Smooth muscle cell (in vitro differentiated cells): ENCODE measurements around the gene DENND4C. TPM values are rescaled to one million over a fixed set of nuclear protein-coding genes. Genes with fewer than 3 reads are reported as not detected.

Source experiments
- DNase-seq: peaks from one replicate; lab custom pipeline; 2025; ENCODE audit not compliant: unreplicated experiment; lab: John Stamatoyannopoulos, UW
- H2AFZ ChIP-seq: fragments of 200-600 bp; sonication (generic); 2 replicates; pipeline ENCODE4 v1.6.0; 2016; ENCODE audit warnings: antibody characterized with exemption, low read depth, mild to moderate bottlenecking
- H3F3A ChIP-seq: fragments of 200-600 bp; sonication (generic); 2 replicates; pipeline ENCODE4 v1.6.0; 2017; ENCODE audit warnings: antibody characterized with exemption, low read depth
- H3K27ac ChIP-seq: fragments of 200-600 bp; sonication (generic); 2 replicates; pipeline ENCODE4 v1.5.1; 2016; ENCODE audit warnings: low read depth, mild to moderate bottlenecking
- H3K27me3 ChIP-seq: fragments of 200-600 bp; sonication (generic); 2 replicates; pipeline ENCODE4 v1.6.1; 2016; ENCODE audit warnings: low read depth, mild to moderate bottlenecking
- H3K36me3 ChIP-seq: fragments of 200-600 bp; sonication (generic); 2 replicates; pipeline ENCODE4 v1.5.1; 2016; ENCODE audit warnings: low read depth
- H3K4me1 ChIP-seq: fragments of 200-600 bp; sonication (generic); 2 replicates; pipeline ENCODE4 v1.5.1; 2016; ENCODE audit warnings: low read depth
- H3K4me2 ChIP-seq: fragments of 200-600 bp; sonication (generic); 2 replicates; pipeline ENCODE4 v1.6.0; 2016; ENCODE audit warnings: mild to moderate bottlenecking
- H3K4me3 ChIP-seq: fragments of 200-600 bp; sonication (generic); 2 replicates; pipeline ENCODE4 v1.5.1; 2016; ENCODE audit warnings: mild to moderate bottlenecking
- H3K79me2 ChIP-seq: fragments of 200-600 bp; sonication (generic); 2 replicates; pipeline ENCODE4 v1.6.0; 2016; ENCODE audit warnings: low read depth, mild to moderate bottlenecking
- H3K9ac ChIP-seq: fragments of 200-600 bp; sonication (generic); 2 replicates; pipeline ENCODE4 v1.6.0; 2016; ENCODE audit warnings: low read depth
- H3K9me3 ChIP-seq: fragments of 200-600 bp; sonication (generic); replicated peaks from 2 replicates; pipeline ENCODE4 v1.5.1; 2016; ENCODE audit warnings: low read depth
- H4K20me1 ChIP-seq: fragments of 200-600 bp; sonication (generic); 2 replicates; pipeline ENCODE4 v1.6.0; 2016; ENCODE audit warnings: low read depth
- CTCF ChIP-seq: fragments of 200-600 bp; sonication (generic); IDR thresholded peaks from 2 replicates; pipeline ENCODE4 v1.5.1; 2017; ENCODE audit warnings: borderline replicate concordance, mild to moderate bottlenecking, antibody characterized with exemption; ENCODE audit not compliant: insufficient read depth, poor library complexity, severe bottlenecking
- WGBS: methylation state at CpG from one replicate; pipeline ENCODE4 v1.1.7; 2016; ENCODE audit warnings: low lambda C conversion rate; 5-methylcytosine and 5-hydroxymethylcytosine counted together
- polyA plus RNA-seq: library from polyadenylated mRNA; unstranded; fragments of >200 nt; fragmentation: Nextera tagmentation; extraction: Ambion mirVana; gene quantifications from 2 replicates; pipeline ENCODE4 v1.2.1, GENCODE V29; 2016
- total RNA-seq: library from RNA; depleted of rRNA; stranded (reverse); fragments of >200 nt; gene quantifications from 2 replicates; pipeline ENCODE4 v1.2.3, GENCODE V29; 2014

The DENND4C gene
- total and polyA plus RNA-seq, 2 experiments from 2014 or later: 4.0 to 24.8 TPM

DNA sequence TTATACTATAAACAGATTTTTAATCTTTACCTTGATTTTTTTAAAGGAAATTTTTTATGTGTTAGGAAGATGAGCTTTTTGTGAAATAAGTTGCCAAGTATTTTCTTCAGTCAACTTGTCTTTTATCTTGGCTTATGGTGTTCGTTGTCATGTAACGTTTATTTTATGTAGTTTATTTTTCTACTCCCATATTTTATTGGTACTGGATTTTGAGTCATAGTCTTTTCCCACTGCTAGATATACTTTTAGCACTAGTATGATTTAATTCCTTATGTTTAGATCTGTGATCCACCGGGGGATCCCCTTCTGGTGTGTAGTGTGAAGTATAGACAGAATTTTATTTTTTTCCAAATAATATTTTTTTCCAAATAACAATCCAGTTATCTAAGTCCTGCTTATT is 54.2 kb downstream of the DENND4C start:
- Histone ChIP-seq H3K9me3 (no peaks in the 10 kb centered on the region), H3K9ac (no peak overlapping the region), H3K79me2 (peaks cover 29% of the 10 kb centered on the region), H3K27me3 (no peaks in the 10 kb centered on the region), H3K4me2 (no peak overlapping the region), H3K4me1 (no peaks in the 10 kb centered on the region), H3F3A (no peaks in the 10 kb centered on the region), H3K36me3 (no peaks in the 10 kb centered on the region), H4K20me1 (peaks cover 43% of the 10 kb centered on the region), H3K27ac (no peak overlapping the region), H2AFZ (no peak overlapping the region), H3K4me3 (no peak overlapping the region)
- TF ChIP-seq CTCF: no peak
- 89% methylated on average over 3 of the region's 3 CpGs for WGBS
- no peak for DNase-seq

DNA sequence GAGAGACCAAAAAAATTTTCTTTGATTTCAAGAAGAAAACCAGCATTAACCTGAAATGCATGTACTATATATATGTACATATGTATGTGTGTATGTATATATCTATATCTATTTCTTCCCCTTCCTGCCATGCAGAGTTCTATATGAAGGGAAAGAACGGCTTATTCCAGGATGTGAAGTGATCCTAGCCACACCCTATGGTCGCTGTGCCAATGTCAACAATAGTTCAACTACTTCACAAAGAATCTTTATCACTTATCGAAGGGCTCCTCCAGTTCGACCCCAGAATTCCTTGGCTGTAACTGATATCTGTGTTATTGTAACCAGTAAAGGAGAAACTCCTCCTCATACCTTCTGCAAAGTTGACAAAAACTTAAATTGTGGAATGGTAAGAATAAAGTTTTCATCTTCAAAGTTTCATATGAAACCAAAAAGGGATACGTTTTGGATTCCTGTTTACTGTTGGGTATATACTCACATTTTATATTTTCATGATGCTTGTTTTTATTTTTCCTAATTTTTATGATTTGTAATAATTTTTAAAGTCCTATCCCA is 56.2 kb downstream of the DENND4C start:
- no peaks in the 10 kb centered on the region for H3F3A ChIP-seq
- H3K4me3 ChIP-seq: no peak overlapping the region
- no peaks in the 10 kb centered on the region for H3K27me3 ChIP-seq
- peaks cover 35% of the 10 kb centered on the region for H4K20me1 ChIP-seq
- no peak overlapping the region for H3K27ac ChIP-seq
- H3K9me3 ChIP-seq: no peaks in the 10 kb centered on the region
- no peaks in the 10 kb centered on the region for H3K36me3 ChIP-seq
- no peak for DNase-seq
- no peak for TF ChIP-seq CTCF
- 91% methylated on average over 5 of the region's 5 CpGs for WGBS
- H3K4me1 ChIP-seq: no peaks in the 10 kb centered on the region
- H2AFZ ChIP-seq: no peak overlapping the region
- peaks cover 17% of the 10 kb centered on the region for H3K79me2 ChIP-seq
- no peak overlapping the region for H3K4me2 ChIP-seq
- no peak overlapping the region for H3K9ac ChIP-seq

GRCh38 chr9:19288081-19288480 is 57.6 kb downstream of the DENND4C start:
- peaks cover 12% of the 10 kb centered on the region for H3K79me2 ChIP-seq
- H4K20me1 ChIP-seq: peaks cover 28% of the 10 kb centered on the region
- no peak for DNase-seq
- H3K9ac ChIP-seq: no peak overlapping the region
- H3F3A ChIP-seq: no peaks in the 10 kb centered on the region
- no peak for TF ChIP-seq CTCF
- no peak overlapping the region for H3K27ac ChIP-seq
- H3K36me3 ChIP-seq: peaks cover 2% of the 10 kb centered on the region
- no peak overlapping the region for H2AFZ ChIP-seq
- 94% methylated on average over 2 of the region's 2 CpGs for WGBS
- H3K27me3 ChIP-seq: no peaks in the 10 kb centered on the region
- no peaks in the 10 kb centered on the region for H3K4me1 ChIP-seq
- no peaks in the 10 kb centered on the region for H3K9me3 ChIP-seq
- H3K4me3 ChIP-seq: no peak overlapping the region
- H3K4me2 ChIP-seq: no peak overlapping the region

GRCh38 chr9:19290103-19290502 is 59.6 kb downstream of the DENND4C start:
- Histone ChIP-seq H3K79me2 (no peaks in the 10 kb centered on the region), H3K27me3 (no peaks in the 10 kb centered on the region), H3K27ac (no peak overlapping the region), H3F3A (no peaks in the 10 kb centered on the region), H2AFZ (no peak overlapping the region), H3K9me3 (no peaks in the 10 kb centered on the region), H3K4me2 (no peak overlapping the region), H3K36me3 (peaks cover 4% of the 10 kb centered on the region), H3K4me1 (no peaks in the 10 kb centered on the region), H3K9ac (no peak overlapping the region), H3K4me3 (no peak overlapping the region), H4K20me1 (peaks cover 9% of the 10 kb centered on the region)
- DNase-seq: no peak
- TF ChIP-seq CTCF: no peak
